GM12875 (cell line): ENCODE measurements around the gene EMP1.
A peak's percentile ranks its signal among the peaks of the same experiment; 100 is the strongest.

Experiments
- H3K4me3 ChIP-seq: one replicate; pipeline ENCODE4 v1.5.1; 2011; ENCODE audit warnings: low read depth, low read length, control low read depth
- CTCF ChIP-seq: IDR thresholded peaks from 2 replicates; pipeline ENCODE4 v1.5.1; 2011; ENCODE audit warnings: low read depth, mild to moderate bottlenecking, control low read depth, inconsistent platforms, low read length, moderate library complexity, borderline replicate concordance; ENCODE audit not compliant: insufficient read depth

The EMP1 gene

GRCh38 chr12:13210236-13211190 is 14.0 kb downstream of the EMP1 start:
- no peak overlapping the region for H3K4me3 ChIP-seq
- TF ChIP-seq CTCF, result no peak

- no peak for TF ChIP-seq CTCF
- no peak overlapping the region for H3K4me3 ChIP-seq
Measured at GRCh38 chr12:13211191-13211858, 14.8 kb downstream of the EMP1 start.

- no peak overlapping the region for H3K4me3 ChIP-seq
- TF ChIP-seq CTCF, result peak; percentile 68
Measured at GRCh38 chr12:13211859-13212664, 15.5 kb downstream of the EMP1 start.

- no peak for TF ChIP-seq CTCF
- no peak overlapping the region for H3K4me3 ChIP-seq
Measured at GRCh38 chr12:13215056-13215455, 18.5 kb downstream of the EMP1 start.

GRCh38 chr12:13218641-13219040 is 22.1 kb downstream of the EMP1 start:
- TF ChIP-seq CTCF, result no peak
- H3K4me3 ChIP-seq, result no peak overlapping the region

- TF ChIP-seq CTCF, result no peak
- no peak overlapping the region for H3K4me3 ChIP-seq
Measured at GRCh38 chr12:13219320-13219719, 22.8 kb downstream of the EMP1 start.
